Epithelial cell of esophagus (primary cell): Measurements from ENCODE around the gene GUCA1A.

Experiments
- DNase-seq: peaks from one replicate; pipeline ENCODE4 v3.0.0; 2010; ENCODE audit warnings: low read depth
- H3K4me3 ChIP-seq: 2 replicates; pipeline ENCODE4 v1.5.1; 2011; ENCODE audit warnings: mild to moderate bottlenecking, low read length, control low read depth
- CTCF ChIP-seq: IDR thresholded peaks from 2 replicates; pipeline ENCODE4 v1.5.1; 2011; ENCODE audit warnings: low read depth, mild to moderate bottlenecking, low read length, control low read depth, inconsistent platforms; ENCODE audit not compliant: insufficient read depth; ENCODE audit errors: missing control alignments

Gene GUCA1A

GRCh38 chr6:42220807-42221206 is 47.6 kb downstream of the GUCA1A start:
- no peak overlapping the region for H3K4me3 ChIP-seq
- TF ChIP-seq CTCF = no peak
- DNase-seq = no peak

GRCh38 chr6:42221546-42221945 is 48.4 kb downstream of the GUCA1A start:
- TF ChIP-seq CTCF = no peak
- H3K4me3 ChIP-seq = no peak overlapping the region
- peak; percentile 88 for DNase-seq

- TF ChIP-seq CTCF = no peak
- no peak overlapping the region for H3K4me3 ChIP-seq
- DNase-seq = peak; percentile 64
Observed at GRCh38 chr6:42222448-42222847, 49.3 kb downstream of the GUCA1A start.

- DNase-seq = peak; percentile 96
- TF ChIP-seq CTCF = no peak
- peak overlapping the region; percentile 28 for H3K4me3 ChIP-seq
Observed at GRCh38 chr6:42224222-42225028, 51.3 kb downstream of the GUCA1A start.

GRCh38 chr6:42225029-42225339 is 51.8 kb downstream of the GUCA1A start:
- no peak for DNase-seq
- no peak overlapping the region for H3K4me3 ChIP-seq
- TF ChIP-seq CTCF = no peak

- no peak for DNase-seq
- H3K4me3 ChIP-seq = no peak overlapping the region
- no peak for TF ChIP-seq CTCF
Observed at GRCh38 chr6:42225419-42225818, 52.3 kb downstream of the GUCA1A start.

GRCh38 chr6:42226161-42226611 is 53.0 kb downstream of the GUCA1A start:
- TF ChIP-seq CTCF = no peak
- peak; percentile 53 for DNase-seq
- no peak overlapping the region for H3K4me3 ChIP-seq
